ENCODE data around the gene HSP90B1.

The HSP90B1 gene

DNA sequence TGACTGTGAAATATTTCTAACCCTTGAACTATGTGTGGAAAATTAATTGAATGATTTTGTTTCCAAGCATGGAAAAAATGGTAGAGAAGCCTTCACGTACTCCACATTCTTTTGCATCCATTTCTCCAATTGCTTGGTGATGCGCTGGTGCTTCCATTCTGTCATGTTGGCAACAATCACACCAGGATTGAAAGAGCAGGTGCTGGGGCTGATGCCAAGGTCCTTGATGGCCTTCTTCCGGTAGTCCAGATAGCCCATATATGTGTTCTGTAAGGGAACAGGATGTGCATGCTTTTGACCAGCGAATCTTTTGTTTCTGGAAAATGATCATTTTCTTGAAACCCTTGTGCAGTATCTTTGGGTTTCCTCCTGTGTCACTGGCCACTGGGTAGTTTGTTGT lies 64.0 kb downstream of the HSP90B1 start:
- H3K79me2 ChIP-seq (ENCODE audit: insufficient read depth, low read depth): no peaks in the 10 kb centered on the region
- H3K4me3 ChIP-seq (IDR thresholded peaks at IDR 0.05; ENCODE audit: insufficient read depth, low read depth, low read length): no peak overlapping the region
- H3K27ac ChIP-seq: no peak overlapping the region
- H3K4me2 ChIP-seq: no peak overlapping the region
- H3K36me3 ChIP-seq (ENCODE audit: insufficient read depth): no peaks in the 10 kb centered on the region
- TF ChIP-seq, protein P1, sequence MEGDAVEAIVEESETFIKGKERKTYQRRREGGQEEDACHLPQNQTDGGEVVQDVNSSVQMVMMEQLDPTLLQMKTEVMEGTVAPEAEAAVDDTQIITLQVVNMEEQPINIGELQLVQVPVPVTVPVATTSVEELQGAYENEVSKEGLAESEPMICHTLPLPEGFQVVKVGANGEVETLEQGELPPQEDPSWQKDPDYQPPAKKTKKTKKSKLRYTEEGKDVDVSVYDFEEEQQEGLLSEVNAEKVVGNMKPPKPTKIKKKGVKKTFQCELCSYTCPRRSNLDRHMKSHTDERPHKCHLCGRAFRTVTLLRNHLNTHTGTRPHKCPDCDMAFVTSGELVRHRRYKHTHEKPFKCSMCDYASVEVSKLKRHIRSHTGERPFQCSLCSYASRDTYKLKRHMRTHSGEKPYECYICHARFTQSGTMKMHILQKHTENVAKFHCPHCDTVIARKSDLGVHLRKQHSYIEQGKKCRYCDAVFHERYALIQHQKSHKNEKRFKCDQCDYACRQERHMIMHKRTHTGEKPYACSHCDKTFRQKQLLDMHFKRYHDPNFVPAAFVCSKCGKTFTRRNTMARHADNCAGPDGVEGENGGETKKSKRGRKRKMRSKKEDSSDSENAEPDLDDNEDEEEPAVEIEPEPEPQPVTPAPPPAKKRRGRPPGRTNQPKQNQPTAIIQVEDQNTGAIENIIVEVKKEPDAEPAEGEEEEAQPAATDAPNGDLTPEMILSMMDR (conservative IDR thresholded peaks at IDR 0.05; ENCODE audit: low read depth, low read length): no peak
- H2AFZ ChIP-seq (ENCODE audit: low read depth): no peak overlapping the region
- no peaks in the 10 kb centered on the region for H3K27me3 ChIP-seq (ENCODE audit: insufficient read depth, low read depth)
- H3K9ac ChIP-seq: no peak overlapping the region
- no peaks in the 10 kb centered on the region for H4K20me1 ChIP-seq (ENCODE audit: insufficient read depth)
- no peaks in the 10 kb centered on the region for H3K4me1 ChIP-seq (ENCODE audit: low read depth, poor library complexity, severe bottlenecking)

DNA sequence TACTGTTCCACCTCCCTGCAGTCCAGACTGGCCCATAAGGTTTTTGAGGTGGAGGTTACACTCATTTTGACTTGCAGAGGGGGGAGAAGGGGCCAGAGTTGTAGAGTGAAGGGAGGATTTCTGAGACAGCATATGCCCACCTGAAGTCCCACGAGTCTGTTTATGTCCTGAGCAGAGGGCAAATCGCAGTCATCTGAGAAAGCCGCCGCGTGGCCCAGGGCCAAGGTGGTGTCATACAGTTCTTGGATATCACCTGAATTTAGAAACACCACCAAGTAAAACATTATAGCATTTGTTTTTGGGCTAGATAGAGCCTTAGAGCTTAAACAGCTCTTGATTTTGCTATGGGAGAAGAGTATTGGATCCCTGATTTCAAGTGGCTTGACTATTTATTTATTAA lies 66.4 kb downstream of the HSP90B1 start:
- TF ChIP-seq, protein P1 (conservative IDR thresholded peaks at IDR 0.05; ENCODE audit: low read depth, low read length): no peak
- Histone ChIP-seq H3K27me3 (ENCODE audit: insufficient read depth, low read depth) (no peaks in the 10 kb centered on the region), H4K20me1 (ENCODE audit: insufficient read depth) (no peaks in the 10 kb centered on the region), H3K27ac (no peak overlapping the region), H2AFZ (ENCODE audit: low read depth) (no peak overlapping the region), H3K36me3 (ENCODE audit: insufficient read depth) (no peaks in the 10 kb centered on the region), H3K4me3 (IDR thresholded peaks at IDR 0.05; ENCODE audit: insufficient read depth, low read depth, low read length) (no peak overlapping the region), H3K4me1 (ENCODE audit: low read depth, poor library complexity, severe bottlenecking) (no peaks in the 10 kb centered on the region), H3K79me2 (ENCODE audit: insufficient read depth, low read depth) (no peaks in the 10 kb centered on the region), H3K9ac (no peak overlapping the region), H3K4me2 (no peak overlapping the region)

DNA sequence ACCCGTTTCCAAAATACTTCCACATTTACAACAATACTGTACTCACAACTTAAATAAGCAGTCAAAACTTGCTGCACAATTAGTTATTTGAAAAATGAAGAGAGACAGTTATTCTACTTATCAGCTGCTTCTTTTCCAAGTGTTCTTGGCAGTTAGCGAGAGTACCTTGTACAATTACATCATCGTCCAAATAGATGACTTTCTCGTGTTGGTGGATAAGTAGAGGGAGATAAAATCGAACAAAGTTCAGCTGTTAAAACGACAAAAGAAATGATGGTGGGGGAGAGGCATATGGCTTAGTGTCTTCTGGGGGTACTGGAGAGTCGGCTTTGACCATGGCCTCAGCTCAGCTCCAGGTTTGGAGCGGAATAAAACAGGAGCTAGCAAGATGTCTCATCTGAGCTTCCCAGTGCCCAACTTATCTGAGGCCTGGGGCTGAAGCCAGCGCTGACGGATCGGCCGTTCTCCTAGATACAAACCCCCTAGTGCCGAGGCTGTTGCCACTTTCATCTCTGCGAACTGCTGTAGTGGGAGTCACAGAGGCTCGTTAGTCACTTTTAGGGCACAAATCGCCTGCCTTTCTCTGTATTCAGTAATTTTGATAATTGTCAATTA lies 67.2 kb downstream of the HSP90B1 start:
- Histone ChIP-seq H2AFZ (ENCODE audit: low read depth) (no peak overlapping the region), H3K4me2 (no peak overlapping the region), H3K4me3 (IDR thresholded peaks at IDR 0.05; ENCODE audit: insufficient read depth, low read depth, low read length) (no peak overlapping the region), H3K27ac (no peak overlapping the region), H3K9ac (no peak overlapping the region), H4K20me1 (ENCODE audit: insufficient read depth) (no peaks in the 10 kb centered on the region), H3K4me1 (ENCODE audit: low read depth, poor library complexity, severe bottlenecking) (no peaks in the 10 kb centered on the region), H3K27me3 (ENCODE audit: insufficient read depth, low read depth) (no peaks in the 10 kb centered on the region), H3K36me3 (ENCODE audit: insufficient read depth) (no peaks in the 10 kb centered on the region), H3K79me2 (ENCODE audit: insufficient read depth, low read depth) (no peaks in the 10 kb centered on the region)
- TF ChIP-seq, protein P1 (conservative IDR thresholded peaks at IDR 0.05; ENCODE audit: low read depth, low read length): no peak

Data from KMS-11 (cell line).